Activated T-helper 17 cell treated with anti-CD3 and anti-CD28 coated beads, Interleukin-2, amount 50 U/mL, for 72 hours (primary cell): Measurements from ENCODE around the gene ANKIB1. TPM values are rescaled to one million over a fixed set of nuclear protein-coding genes. Genes with fewer than 3 reads are reported as not detected.
A peak's percentile ranks its signal among the peaks of the same experiment; 100 is the strongest.
"Not testable (repeated sequence)": the region's sequence is repeated elsewhere in the genome, so short reads cannot be mapped to it uniquely, and the experiment has no call there.

Source experiments
- ATAC-seq: fragments of 150-1000 bp; cut with Tn5 transposase; replicated peaks from 2 replicates; pipeline ENCODE4 v1.10.0; 2021; ENCODE audit warnings: mild to moderate bottlenecking, moderate library complexity
- H3K27ac Mint-ChIP-seq: one replicate; pipeline ENCODE4 v1.8.0; 2022; ENCODE audit warnings: mixed read lengths
- H3K27me3 Mint-ChIP-seq: one replicate; pipeline ENCODE4 v1.8.0; 2022; ENCODE audit warnings: mixed read lengths
- H3K36me3 Mint-ChIP-seq: one replicate; pipeline ENCODE4 v1.8.0; 2022; ENCODE audit warnings: low read depth, mild to moderate bottlenecking, mixed read lengths
- H3K4me1 Mint-ChIP-seq: one replicate; pipeline ENCODE4 v1.8.0; 2022; ENCODE audit warnings: mixed read lengths
- H3K4me3 Mint-ChIP-seq: one replicate; pipeline ENCODE4 v1.8.0; 2022; ENCODE audit warnings: mild to moderate bottlenecking, mixed read lengths
- H3K9me3 Mint-ChIP-seq: one replicate; pipeline ENCODE4 v1.8.0; 2022; ENCODE audit warnings: mixed read lengths
- total RNA-seq, 2 donors: library from RNA; stranded (reverse); gene quantifications; one replicate each; pipeline ENCODE4 v1.2.3, GENCODE V29; 2022

Gene ANKIB1
- total RNA-seq, 2 donors from 2014 or later = 38.6 to 39.9 TPM

GRCh38 chr7:92251181-92251580 is 5.4 kb downstream of the ANKIB1 start:
- Mint-ChIP-seq H3K4me1 (peaks cover 29% of the 10 kb centered on the region), H3K4me3 (no peak overlapping the region), H3K9me3 (peaks cover 8% of the 10 kb centered on the region), H3K36me3 (peaks cover 23% of the 10 kb centered on the region), H3K27me3 (no peaks in the 10 kb centered on the region), H3K27ac (no peak overlapping the region)
- ATAC-seq = no peak

GRCh38 chr7:92253251-92253650 is 7.5 kb downstream of the ANKIB1 start:
- Mint-ChIP-seq H3K27me3 (no peaks in the 10 kb centered on the region), H3K27ac (no peak overlapping the region), H3K4me3 (no peak overlapping the region), H3K9me3 (peaks cover 8% of the 10 kb centered on the region), H3K36me3 (peaks cover 23% of the 10 kb centered on the region), H3K4me1 (peaks cover 22% of the 10 kb centered on the region)
- ATAC-seq = no peak

GRCh38 chr7:92254800-92255199 is 9.0 kb downstream of the ANKIB1 start:
- H3K36me3 Mint-ChIP-seq = peaks cover 23% of the 10 kb centered on the region
- peak overlapping the region; percentile 5 for H3K27ac Mint-ChIP-seq
- not testable (repeated sequence) for H3K4me3 Mint-ChIP-seq, H3K27me3 Mint-ChIP-seq, H3K9me3 Mint-ChIP-seq, ATAC-seq
- peaks cover 20% of the 10 kb centered on the region for H3K4me1 Mint-ChIP-seq

GRCh38 chr7:92255308-92255707 is 9.5 kb downstream of the ANKIB1 start:
- H3K36me3 Mint-ChIP-seq = peaks cover 23% of the 10 kb centered on the region
- no peaks in the 10 kb centered on the region for H3K27me3 Mint-ChIP-seq
- H3K9me3 Mint-ChIP-seq = peaks cover 8% of the 10 kb centered on the region
- H3K27ac Mint-ChIP-seq = peak overlapping the region; percentile 5
- H3K4me1 Mint-ChIP-seq = peaks cover 20% of the 10 kb centered on the region
- no peak for ATAC-seq
- H3K4me3 Mint-ChIP-seq = no peak overlapping the region

GRCh38 chr7:92259062-92259461 is 13.3 kb downstream of the ANKIB1 start:
- Mint-ChIP-seq H3K27ac (no peak overlapping the region), H3K4me3 (no peak overlapping the region), H3K27me3 (no peaks in the 10 kb centered on the region), H3K4me1 (peaks cover 15% of the 10 kb centered on the region), H3K36me3 (peaks cover 4% of the 10 kb centered on the region), H3K9me3 (peaks cover 4% of the 10 kb centered on the region)
- ATAC-seq = no peak

GRCh38 chr7:92259610-92260247 is 14.0 kb downstream of the ANKIB1 start:
- Mint-ChIP-seq H3K27ac (no peak overlapping the region), H3K27me3 (no peaks in the 10 kb centered on the region), H3K4me1 (peaks cover 13% of the 10 kb centered on the region), H3K36me3 (peaks cover 5% of the 10 kb centered on the region), H3K4me3 (no peak overlapping the region), H3K9me3 (peaks cover 4% of the 10 kb centered on the region)
- no peak for ATAC-seq

GRCh38 chr7:92260248-92260781 is 14.5 kb downstream of the ANKIB1 start:
- Mint-ChIP-seq H3K27ac (no peak overlapping the region), H3K4me3 (no peak overlapping the region), H3K36me3 (peaks cover 5% of the 10 kb centered on the region), H3K27me3 (no peaks in the 10 kb centered on the region), H3K9me3 (no peaks in the 10 kb centered on the region), H3K4me1 (peaks cover 9% of the 10 kb centered on the region)
- no peak for ATAC-seq

- ATAC-seq = no peak
- H3K27ac Mint-ChIP-seq = no peak overlapping the region
- no peaks in the 10 kb centered on the region for H3K9me3 Mint-ChIP-seq
- peaks cover 4% of the 10 kb centered on the region for H3K4me1 Mint-ChIP-seq
- no peaks in the 10 kb centered on the region for H3K27me3 Mint-ChIP-seq
- H3K4me3 Mint-ChIP-seq = no peak overlapping the region
- peaks cover 5% of the 10 kb centered on the region for H3K36me3 Mint-ChIP-seq
These were observed 20.9 kb downstream of the ANKIB1 start for GRCh38 chr7:92266415-92267241.

- no peaks in the 10 kb centered on the region for H3K27me3 Mint-ChIP-seq
- H3K36me3 Mint-ChIP-seq = peaks cover 2% of the 10 kb centered on the region
- no peak overlapping the region for H3K4me3 Mint-ChIP-seq
- H3K9me3 Mint-ChIP-seq = no peaks in the 10 kb centered on the region
- peaks cover 8% of the 10 kb centered on the region for H3K4me1 Mint-ChIP-seq
- no peak for ATAC-seq
- H3K27ac Mint-ChIP-seq = no peak overlapping the region
These were observed 23.1 kb downstream of the ANKIB1 start for GRCh38 chr7:92268921-92269320.

- no peak overlapping the region for H3K4me3 Mint-ChIP-seq
- ATAC-seq = no peak
- peaks cover 12% of the 10 kb centered on the region for H3K4me1 Mint-ChIP-seq
- H3K9me3 Mint-ChIP-seq = no peaks in the 10 kb centered on the region
- no peaks in the 10 kb centered on the region for H3K27me3 Mint-ChIP-seq
- peaks cover 4% of the 10 kb centered on the region for H3K36me3 Mint-ChIP-seq
- H3K27ac Mint-ChIP-seq = no peak overlapping the region
These were observed 29.6 kb downstream of the ANKIB1 start for GRCh38 chr7:92275327-92275726.

GRCh38 chr7:92276460-92276864 is 30.7 kb downstream of the ANKIB1 start:
- Mint-ChIP-seq H3K36me3 (peaks cover 10% of the 10 kb centered on the region), H3K27ac (no peak overlapping the region), H3K4me3 (no peak overlapping the region), H3K27me3 (no peaks in the 10 kb centered on the region), H3K9me3 (no peaks in the 10 kb centered on the region), H3K4me1 (peaks cover 12% of the 10 kb centered on the region)
- ATAC-seq = no peak

GRCh38 chr7:92279396-92280031 is 33.7 kb downstream of the ANKIB1 start:
- no peak overlapping the region for H3K27ac Mint-ChIP-seq
- no peak for ATAC-seq

GRCh38 chr7:92281031-92281430 is 35.3 kb downstream of the ANKIB1 start:
- no peak overlapping the region for H3K27ac Mint-ChIP-seq
- H3K4me3 Mint-ChIP-seq = no peak overlapping the region
- H3K9me3 Mint-ChIP-seq = no peaks in the 10 kb centered on the region
- H3K36me3 Mint-ChIP-seq = peaks cover 10% of the 10 kb centered on the region
- H3K4me1 Mint-ChIP-seq = no peaks in the 10 kb centered on the region
- H3K27me3 Mint-ChIP-seq = no peaks in the 10 kb centered on the region
- ATAC-seq = no peak

More at GRCh38 chr7:92279396-92280031, 33.7 kb downstream of the ANKIB1 start:
- Mint-ChIP-seq H3K36me3 (peaks cover 10% of the 10 kb centered on the region), H3K9me3 (no peaks in the 10 kb centered on the region), H3K4me1 (peaks cover 3% of the 10 kb centered on the region), H3K27me3 (no peaks in the 10 kb centered on the region), H3K4me3 (no peak overlapping the region)

GRCh38 chr7:92282221-92282814 is 36.5 kb downstream of the ANKIB1 start:
- no peak overlapping the region for H3K4me3 Mint-ChIP-seq
- no peaks in the 10 kb centered on the region for H3K27me3 Mint-ChIP-seq
- ATAC-seq = no peak
- no peaks in the 10 kb centered on the region for H3K9me3 Mint-ChIP-seq
- peaks cover 10% of the 10 kb centered on the region for H3K36me3 Mint-ChIP-seq
- no peak overlapping the region for H3K27ac Mint-ChIP-seq
- no peaks in the 10 kb centered on the region for H3K4me1 Mint-ChIP-seq
